Gastrocnemius medialis (tissue), 4 donors: ENCODE measurements around the gene KRTAP20-3.

Experiments
- CTCF ChIP-seq, 5 experiments: fragments of 450-650 bp in 3 of 5; fragments of 200-600 bp in 2 of 5; sonication (generic) in 2 of 5; IDR thresholded peaks in 4 of 5; conservative IDR thresholded peaks in 1 of 5; 1 replicate in 4 of 5; 2 replicates in 1 of 5; pipeline ENCODE4 v1.5.1; 2016 to 2019; ENCODE audit warnings: antibody characterized with exemption in 5 of 5, mild to moderate bottlenecking in 3 of 5, moderate library complexity in 3 of 5
- POLR2A ChIP-seq, 2 donors: fragments of 450-650 bp; IDR thresholded peaks; one replicate each; pipeline ENCODE4 v1.6.1; 2017; ENCODE audit warnings: antibody characterized with exemption in 2 of 2, mild to moderate bottlenecking in 2 of 2, moderate library complexity in 2 of 2

GRCh38 chr21:30623362-30623761, 19.3 kb upstream of the KRTAP20-3 start:
- TF ChIP-seq CTCF (IDR thresholded peaks at IDR 0.05 in 4 of 5, conservative IDR thresholded peaks at IDR 0.05 in 1 of 5), result no peak
- no peak for TF ChIP-seq POLR2A (IDR thresholded peaks at IDR 0.05)
